GM12878 (cell line): ENCODE measurements around the gene ZBTB44. TPM values are rescaled to one million over a fixed set of nuclear protein-coding genes. Genes with fewer than 3 reads are reported as not detected.

Experiments
- ATAC-seq: fragments of 200-7000 bp; cut with Tn5 transposase; 3 replicates; pipeline ENCODE4 v1.9.1; 2020; ENCODE audit warnings: mild to moderate bottlenecking, moderate library complexity
- BruUV-seq: library from RNA; stranded (reverse); fragments of 400-500 nt; replicated peaks from 2 replicates; lab custom pipeline; 2021; lab: Mats Ljungman, UMichigan
- CTCF ChIA-PET: fragments of 300-600 bp; sonication (Branson Sonifier 250); formaldehyde crosslinking; extraction: SDS; loops from one replicate; lab custom pipeline; 2021; ENCODE audit warnings: inconsistent platforms; lab: Yijun Ruan, JAX
- POLR2A ChIA-PET: fragments of 350-600 bp; formaldehyde crosslinking; extraction: SDS; loops from one replicate; lab custom pipeline; 2021; ENCODE audit warnings: inconsistent platforms; lab: Charles Lee
- RAD21 ChIA-PET: fragments of 300-600 bp; sonication (Branson Sonifier 250); formaldehyde crosslinking; loops from one replicate; lab custom pipeline; 2023; ENCODE audit warnings: antibody characterized with exemption; ENCODE audit not compliant: unreplicated experiment; lab: Charles Lee
- SMC1A ChIA-PET: fragments of 300-600 bp; sonication (Branson Sonifier 250); formaldehyde crosslinking; loops from one replicate; lab custom pipeline; 2023; ENCODE audit not compliant: unreplicated experiment, uncharacterized antibody; lab: Charles Lee
- DNase-seq: peaks from one replicate; pipeline ENCODE4 v3.0.0-alpha.2; 2011; ENCODE audit warnings: low read depth, low spot score
- FAIRE-seq: peaks from 3 replicates; lab custom pipeline; 2011; peaks lifted over from hg19 to GRCh38; lab: Jason Lieb, UNC
- H2AFZ ChIP-seq: 2 replicates; pipeline ENCODE4 v1.6.0; 2011; ENCODE audit warnings: low read depth, low read length, control low read depth; ENCODE audit not compliant: control insufficient read depth
- H3K27ac ChIP-seq: 2 replicates; pipeline ENCODE4 v1.5.1; 2011; ENCODE audit warnings: control low read depth; ENCODE audit not compliant: control insufficient read depth, insufficient read depth
- H3K27me3 ChIP-seq, 2 experiments: replicated peaks in 1 of 2; 2 replicates each; pipeline versions ENCODE4 v1.6.0 to v1.6.1; 2011; ENCODE audit warnings: low read length in 1 of 2; ENCODE audit not compliant: control insufficient read depth in 2 of 2, insufficient read depth in 2 of 2
- H3K36me3 ChIP-seq, 2 experiments: 2 replicates each; pipeline ENCODE4 v1.5.1; 2011; ENCODE audit warnings: low read length in 1 of 2; ENCODE audit not compliant: control insufficient read depth in 2 of 2, insufficient read depth in 2 of 2
- H3K4me1 ChIP-seq: 2 replicates; pipeline ENCODE4 v1.6.1; 2011; ENCODE audit warnings: mild to moderate bottlenecking, low read length, moderate library complexity, mixed read lengths; ENCODE audit not compliant: control insufficient read depth, insufficient read depth
- H3K4me2 ChIP-seq: 2 replicates; pipeline ENCODE4 v1.6.0; 2011; ENCODE audit warnings: control low read depth; ENCODE audit not compliant: control insufficient read depth, insufficient read depth
- H3K4me3 ChIP-seq: fragments of 200-600 bp; sonication (generic); 2 replicates; pipeline ENCODE4 v1.5.1; 2016
- H3K79me2 ChIP-seq: 2 replicates; pipeline ENCODE4 v1.6.0; 2011; ENCODE audit warnings: low read length; ENCODE audit not compliant: control insufficient read depth, insufficient read depth
- H3K9ac ChIP-seq: 2 replicates; pipeline ENCODE4 v1.8.0; 2011; ENCODE audit warnings: low read length, control low read depth, mixed read lengths; ENCODE audit not compliant: control insufficient read depth, insufficient read depth
- H3K9me3 ChIP-seq: replicated peaks from 3 replicates; pipeline ENCODE4 v1.5.1; 2011; ENCODE audit warnings: mild to moderate bottlenecking, low read length; ENCODE audit not compliant: control insufficient read depth, insufficient read depth
- H4K20me1 ChIP-seq: 2 replicates; pipeline ENCODE4 v1.6.0; 2011; ENCODE audit not compliant: control insufficient read depth, insufficient read depth
- ASH2L ChIP-seq: fragments of 300-600, 200-600 bp; sonication (generic); IDR thresholded peaks from 2 replicates; pipeline ENCODE4 v1.6.1; 2017; ENCODE audit warnings: low read depth, mild to moderate bottlenecking, borderline replicate concordance
- BCL11A ChIP-seq: IDR thresholded peaks from 2 replicates; pipeline ENCODE4 v1.6.1; 2011; ENCODE audit warnings: low read depth, low read length
- BMI1 ChIP-seq: fragments of 450-650 bp; IDR thresholded peaks from 2 replicates; pipeline ENCODE4 v1.6.1; 2016; ENCODE audit warnings: mild to moderate bottlenecking, moderate library complexity, borderline replicate concordance
- CHD1 ChIP-seq: IDR thresholded peaks from 2 replicates; pipeline ENCODE4 v1.6.1; 2012; ENCODE audit warnings: low read depth, low read length, improper control_type of control experiment
- EP300 ChIP-seq, 2 experiments: fragments of 150-350 bp in 1 of 2; IDR thresholded peaks; 2 replicates each; pipeline ENCODE4 v1.6.1; 2011 to 2012; ENCODE audit warnings: low read depth in 2 of 2, low read length in 2 of 2, borderline replicate concordance in 1 of 2, improper control_type of control experiment in 1 of 2, inconsistent platforms in 1 of 2; ENCODE audit not compliant: control insufficient read depth in 1 of 2
- ETV6 ChIP-seq, 2 experiments: fragments of 450-650 bp in 1 of 2; IDR thresholded peaks in 1 of 2; conservative IDR thresholded peaks in 1 of 2; 2 replicates each; pipeline ENCODE4 v1.6.1; 2014; ENCODE audit warnings: antibody characterized with exemption in 1 of 2, borderline replicate concordance in 1 of 2, low read depth in 1 of 2, mild to moderate bottlenecking in 1 of 2, moderate library complexity in 1 of 2
- FOXK2 ChIP-seq: fragments of 450-650 bp; IDR thresholded peaks from 2 replicates; pipeline ENCODE4 v1.6.1; 2017; ENCODE audit warnings: mild to moderate bottlenecking, moderate library complexity
- HDAC2 ChIP-seq: fragments of 200-600 bp; sonication (generic); IDR thresholded peaks from 2 replicates; pipeline ENCODE4 v1.6.1; 2017
- IRF4 ChIP-seq: IDR thresholded peaks from 2 replicates; pipeline ENCODE4 v1.6.1; 2011; ENCODE audit warnings: low read depth, low read length
- JUND ChIP-seq: IDR thresholded peaks from 2 replicates; pipeline ENCODE4 v1.6.1; 2012; ENCODE audit warnings: low read depth, mild to moderate bottlenecking, low read length, improper control_type of control experiment, moderate library complexity
- KAT2A ChIP-seq: conservative IDR thresholded peaks from 2 replicates; pipeline ENCODE4 v1.6.1; 2011; ENCODE audit warnings: low read depth, low read length; ENCODE audit not compliant: control insufficient read depth
- MTA2 ChIP-seq: fragments of 450-650 bp; IDR thresholded peaks from 2 replicates; pipeline ENCODE4 v1.6.1; 2016; ENCODE audit warnings: low read depth, mild to moderate bottlenecking, moderate library complexity
- NFXL1 ChIP-seq: fragments of 450-650 bp; IDR thresholded peaks from 2 replicates; pipeline ENCODE4 v1.6.1; 2017; ENCODE audit warnings: antibody characterized with exemption, mild to moderate bottlenecking, borderline replicate concordance
- NFYB ChIP-seq: IDR thresholded peaks from 2 replicates; pipeline ENCODE4 v1.6.1; 2011; ENCODE audit warnings: low read depth, mild to moderate bottlenecking, low read length, improper control_type of control experiment, moderate library complexity; ENCODE audit not compliant: insufficient read depth
- NR2C1 ChIP-seq: fragments of 450-650 bp; IDR thresholded peaks from 2 replicates; pipeline ENCODE4 v1.6.1; 2017; ENCODE audit warnings: antibody characterized with exemption, mild to moderate bottlenecking, moderate library complexity
- NRF1 ChIP-seq: conservative IDR thresholded peaks from 2 replicates; pipeline ENCODE4 v1.6.1; 2011; ENCODE audit warnings: mild to moderate bottlenecking, low read depth, low read length, improper control_type of control experiment
- PBX3 ChIP-seq: IDR thresholded peaks from 2 replicates; pipeline ENCODE4 v1.6.1; 2011; ENCODE audit warnings: mild to moderate bottlenecking, low read depth, low read length, moderate library complexity; ENCODE audit not compliant: insufficient replicate concordance
- SMAD5 ChIP-seq: IDR thresholded peaks from 2 replicates; pipeline ENCODE4 v1.6.1; 2016; ENCODE audit warnings: antibody characterized with exemption, low read depth
- WGBS: methylation state at CpG from one replicate; pipeline ENCODE4 v1.1.6; 2016; ENCODE audit warnings: low lambda C conversion rate; ENCODE audit not compliant: insufficient replicate concordance, insufficient coverage; ENCODE audit errors: missing lambda C conversion rate; 5-methylcytosine and 5-hydroxymethylcytosine counted together
- in situ Hi-C: fragments of 300-500 bp; cut with MboI; formaldehyde crosslinking; loops from 9 replicates; pipeline ENCODE4 v1.14.3; 2018; ENCODE audit warnings: mixed read lengths
- intact Hi-C: fragments of 100-400 bp; cut with micrococcal nuclease; formaldehyde crosslinking; loops from one replicate; pipeline ENCODE4 v1.14.2; 2022; ENCODE audit not compliant: unreplicated experiment
- polyA plus RNA-seq, 11 experiments: library from polyadenylated mRNA; depleted of rRNA in 4 of 11; unstranded in 6 of 11; stranded (reverse) in 5 of 11; fragments of >200 nt; fragmentation: Nextera tagmentation in 4 of 11; fragmentation: Illumina TruSeq in 1 of 11; extraction: Ambion mirVana in 4 of 11; extraction: Trizol in 1 of 11; gene quantifications; 1 replicate in 1 of 11; 2 replicates in 10 of 11; pipeline versions ENCODE4 v1.2.1 to v1.2.3, GENCODE V29; 2011 to 2016; ENCODE audit warnings: inconsistent platforms in 2 of 11, missing spikeins in 2 of 11, low read depth in 1 of 11
- total RNA-seq, 4 experiments: library from RNA; depleted of rRNA in 3 of 4; stranded (reverse); fragments of >200 nt in 3 of 4; fragmentation: Illumina TruSeq in 1 of 4; extraction: Trizol in 1 of 4; gene quantifications; 2 replicates each; pipeline versions ENCODE4 v1.2.1 to v1.2.3, GENCODE V29; 2013 to 2021
- TF ChIP-seq, protein P1 (sequence below): fragments of 150-350 bp; IDR thresholded peaks from 2 replicates; pipeline ENCODE4 v1.6.1; 2014; ENCODE audit warnings: mild to moderate bottlenecking, low read depth, low read length
- TF ChIP-seq, protein P2 (sequence below): IDR thresholded peaks from 2 replicates; pipeline ENCODE4 v1.6.1; 2012; ENCODE audit warnings: low read depth, low read length, improper control_type of control experiment

The ZBTB44 gene
- total and polyA plus RNA-seq, 10 of the 15 experiments (the other 5 are each of a cell fraction or from before 2014, with no cell fraction given) = 2.8 to 38.2 (median 12.2) TPM

DNA sequence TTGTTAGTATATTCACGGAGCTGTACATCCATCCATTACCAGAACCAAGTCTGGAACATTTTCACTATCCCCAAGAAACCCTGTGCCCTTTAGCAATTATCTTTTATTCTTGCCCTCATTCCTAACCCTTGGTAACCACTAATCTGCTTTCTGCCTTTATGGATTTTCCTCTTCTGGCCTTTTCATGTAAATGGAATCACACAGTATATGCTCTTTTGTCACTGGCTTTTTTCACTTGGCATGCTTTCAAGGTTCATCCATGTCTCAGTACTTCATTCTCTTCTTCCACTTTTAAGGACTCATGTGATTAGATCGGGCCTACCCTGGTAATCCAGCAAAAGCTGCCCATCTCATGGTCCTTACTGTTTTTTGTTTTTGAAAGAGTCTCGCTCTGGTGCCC is 11.0 kb upstream of the ZBTB44 start:
- H3K36me3 ChIP-seq = no peaks in the 10 kb centered on the region
- no peak for FAIRE-seq
- RAD21 ChIA-PET = no interaction called here
- CTCF ChIA-PET = no interaction called here
- H3K27me3 ChIP-seq = no peaks in the 10 kb centered on the region
- H3K4me3 ChIP-seq = no peak overlapping the region
- 30% methylated on average over 3 of the region's 3 CpGs for WGBS
- in situ Hi-C loops (no loop called here), intact Hi-C loops (no loop called here)
- no peaks in the 10 kb centered on the region for H4K20me1 ChIP-seq
- DNase-seq = no peak
- H3K9me3 ChIP-seq = peaks cover 7% of the 10 kb centered on the region; the same call in 2 of the 3 replicates
- H3K4me1 ChIP-seq = no peaks in the 10 kb centered on the region
- no peak overlapping the region for H3K4me2 ChIP-seq
- SMC1A ChIA-PET = no interaction called here
- no peak overlapping the region for H3K9ac ChIP-seq
- no peak overlapping the region for H2AFZ ChIP-seq
- H3K79me2 ChIP-seq = no peaks in the 10 kb centered on the region
- no peak for ATAC-seq
- TF ChIP-seq FOXK2 = no peak
- TF ChIP-seq, protein P1, sequence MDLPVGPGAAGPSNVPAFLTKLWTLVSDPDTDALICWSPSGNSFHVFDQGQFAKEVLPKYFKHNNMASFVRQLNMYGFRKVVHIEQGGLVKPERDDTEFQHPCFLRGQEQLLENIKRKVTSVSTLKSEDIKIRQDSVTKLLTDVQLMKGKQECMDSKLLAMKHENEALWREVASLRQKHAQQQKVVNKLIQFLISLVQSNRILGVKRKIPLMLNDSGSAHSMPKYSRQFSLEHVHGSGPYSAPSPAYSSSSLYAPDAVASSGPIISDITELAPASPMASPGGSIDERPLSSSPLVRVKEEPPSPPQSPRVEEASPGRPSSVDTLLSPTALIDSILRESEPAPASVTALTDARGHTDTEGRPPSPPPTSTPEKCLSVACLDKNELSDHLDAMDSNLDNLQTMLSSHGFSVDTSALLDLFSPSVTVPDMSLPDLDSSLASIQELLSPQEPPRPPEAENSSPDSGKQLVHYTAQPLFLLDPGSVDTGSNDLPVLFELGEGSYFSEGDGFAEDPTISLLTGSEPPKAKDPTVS = no peak
- no peak for TF ChIP-seq KAT2A
- TF ChIP-seq PBX3 = no peak
- no peak for TF ChIP-seq ASH2L
- no peak for TF ChIP-seq JUND
- no peak for TF ChIP-seq NFYB
- TF ChIP-seq HDAC2 = no peak
- no peak for TF ChIP-seq SMAD5
- no peak for TF ChIP-seq ETV6 (conservative IDR thresholded peaks at IDR 0.05 in 1 of 2, IDR thresholded peaks at IDR 0.05 in 1 of 2; ENCODE audit: borderline replicate concordance in 1 of 2, low read depth in 1 of 2)
- no peak for TF ChIP-seq BCL11A
- no peak for TF ChIP-seq NR2C1
- TF ChIP-seq, protein P2, sequence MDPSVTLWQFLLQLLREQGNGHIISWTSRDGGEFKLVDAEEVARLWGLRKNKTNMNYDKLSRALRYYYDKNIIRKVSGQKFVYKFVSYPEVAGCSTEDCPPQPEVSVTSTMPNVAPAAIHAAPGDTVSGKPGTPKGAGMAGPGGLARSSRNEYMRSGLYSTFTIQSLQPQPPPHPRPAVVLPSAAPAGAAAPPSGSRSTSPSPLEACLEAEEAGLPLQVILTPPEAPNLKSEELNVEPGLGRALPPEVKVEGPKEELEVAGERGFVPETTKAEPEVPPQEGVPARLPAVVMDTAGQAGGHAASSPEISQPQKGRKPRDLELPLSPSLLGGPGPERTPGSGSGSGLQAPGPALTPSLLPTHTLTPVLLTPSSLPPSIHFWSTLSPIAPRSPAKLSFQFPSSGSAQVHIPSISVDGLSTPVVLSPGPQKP = no peak
- no peak for TF ChIP-seq MTA2
- no peak for TF ChIP-seq CHD1
- TF ChIP-seq NRF1 = no peak
- TF ChIP-seq BMI1 = no peak
- no peak for TF ChIP-seq IRF4
- TF ChIP-seq EP300 (IDR thresholded peaks at IDR 0.05; ENCODE audit: borderline replicate concordance in 1 of 2, control insufficient read depth in 1 of 2, low read depth in 2 of 2, low read length in 2 of 2) = no peak
- TF ChIP-seq NFXL1 = no peak
- BruUV-seq = no TSS peak
- POLR2A ChIA-PET = no interaction called here
- no peak overlapping the region for H3K27ac ChIP-seq
